Right lung (tissue), 5 donors: ENCODE results near the gene CXXC5. TPM values are rescaled to one million over a fixed set of nuclear protein-coding genes. Genes with fewer than 3 reads are reported as not detected.

ENCODE experiments used
- polyA plus RNA-seq, 5 donors: library from polyadenylated mRNA; unstranded; fragments of 120-200 nt; gene quantifications; one replicate each; pipeline versions ENCODE4 v1.2.1 to v1.2.3, GENCODE V29; 2013; ENCODE audit warnings: inconsistent platforms in 1 of 5, low replicate concordance in 1 of 5; ENCODE audit not compliant: insufficient read length in 5 of 5, insufficient read depth in 1 of 5

The CXXC5 gene
- polyA plus RNA-seq, 5 donors, result 35.7 to 48.0 (median 40.1) TPM

Other genes with a start within 250 kb of the CXXC5 start
- 10 to 100 TPM in 2 of 5 donors, 1 to 10 TPM in 3; 8.5 to 11.9 (median 9.4) TPM for gene SPATA24, start 244.3 kb upstream of the CXXC5 start, polyA plus RNA-seq
- gene DNAJC18, start 208.8 kb upstream of the CXXC5 start, polyA plus RNA-seq, result 10 to 100 TPM; 23.6 to 40.4 (median 34.2) TPM
- gene ECSCR, start 185.6 kb upstream of the CXXC5 start, polyA plus RNA-seq, result 10 to 100 TPM; 58.1 to 76.8 (median 67.5) TPM
- gene SMIM33, start 177.3 kb upstream of the CXXC5 start, polyA plus RNA-seq, result under 1 TPM in 1 of 5 donors, not detected in 4; 0.05 TPM
- 10 to 100 TPM; 55.4 to 79.5 (median 70.6) TPM for gene STING1, start 165.6 kb upstream of the CXXC5 start, polyA plus RNA-seq
- 100 to 1,000 TPM; 139 to 179 (median 159) TPM for gene UBE2D2, start 87.0 kb upstream of the CXXC5 start, polyA plus RNA-seq
- gene PSD2, start 147.5 kb downstream of the CXXC5 start, polyA plus RNA-seq, result 1 to 10 TPM; 1.4 to 1.9 (median 1.9) TPM